Mesendoderm (in vitro differentiated cells): Measurements from ENCODE around the gene COA1.

Experiments
- DNase-seq: peaks from one replicate; pipeline ENCODE4 v3.0.0; 2013
- H2AK5ac ChIP-seq: 2 replicates; pipeline ENCODE4 v1.6.1; 2013; ENCODE audit warnings: low read length, inconsistent platforms
- H2BK120ac ChIP-seq: 2 replicates; pipeline ENCODE4 v1.6.1; 2013; ENCODE audit warnings: low read depth, mild to moderate bottlenecking, low read length, moderate library complexity, mixed read lengths
- H2BK15ac ChIP-seq: replicated peaks from 2 replicates; pipeline ENCODE4 v1.6.1; 2013; ENCODE audit warnings: low read depth, mild to moderate bottlenecking, moderate library complexity
- H2BK5ac ChIP-seq: 2 replicates; pipeline ENCODE4 v1.6.1; 2013; ENCODE audit warnings: low read length, inconsistent platforms
- H3K18ac ChIP-seq: 2 replicates; pipeline ENCODE4 v1.6.1; 2013; ENCODE audit warnings: mild to moderate bottlenecking, low read length, mixed read lengths
- H3K23ac ChIP-seq: one replicate; pipeline ENCODE4 v1.6.1; 2013; ENCODE audit warnings: low read length
- H3K27ac ChIP-seq: 2 replicates; pipeline ENCODE4 v1.5.1; 2013; ENCODE audit warnings: low read depth, mild to moderate bottlenecking, inconsistent platforms, low read length, moderate library complexity
- H3K27me3 ChIP-seq: 2 replicates; pipeline ENCODE4 v1.6.1; 2013; ENCODE audit warnings: low read length, control low read depth, mild to moderate bottlenecking, inconsistent platforms; ENCODE audit not compliant: insufficient read depth, poor library complexity
- H3K36me3 ChIP-seq: 2 replicates; pipeline ENCODE4 v1.6.1; 2013; ENCODE audit warnings: low read length, inconsistent platforms; ENCODE audit not compliant: control insufficient read depth, insufficient read depth
- H3K4ac ChIP-seq: one replicate; pipeline ENCODE4 v1.6.1; 2013; ENCODE audit warnings: low read depth, mild to moderate bottlenecking, low read length, moderate library complexity
- H3K4me1 ChIP-seq: 2 replicates; pipeline ENCODE4 v1.6.1; 2013; ENCODE audit warnings: low read depth, low read length, inconsistent platforms; ENCODE audit not compliant: control insufficient read depth
- H3K4me2 ChIP-seq: 2 replicates; pipeline ENCODE4 v1.6.1; 2013; ENCODE audit warnings: low read length
- H3K4me3 ChIP-seq: 2 replicates; pipeline ENCODE4 v1.5.1; 2013; ENCODE audit warnings: mild to moderate bottlenecking, low read length
- H3K56ac ChIP-seq: one replicate; pipeline ENCODE4 v1.6.1; 2013; ENCODE audit warnings: low read length
- H3K79me1 ChIP-seq: 2 replicates; pipeline ENCODE4 v1.6.1; 2013; ENCODE audit warnings: low read length, inconsistent platforms
- H3K79me2 ChIP-seq: 2 replicates; pipeline ENCODE4 v1.6.1; 2013; ENCODE audit warnings: mild to moderate bottlenecking, low read length; ENCODE audit not compliant: control insufficient read depth, insufficient read depth
- H3K9ac ChIP-seq: 2 replicates; pipeline ENCODE4 v1.6.1; 2013; ENCODE audit warnings: low read length, inconsistent platforms
- H4K5ac ChIP-seq: one replicate; pipeline ENCODE4 v1.6.1; 2013; ENCODE audit warnings: low read length
- H4K8ac ChIP-seq: one replicate; pipeline ENCODE4 v1.6.1; 2013; ENCODE audit warnings: low read depth, mild to moderate bottlenecking, control low read depth, low read length, moderate library complexity
- WGBS: extraction: QIAGEN DNeasy Blood & Tissue Kit; methylation state at CpG from one replicate; pipeline ENCODE4 v1.1.7; 2013; ENCODE audit warnings: low lambda C conversion rate, missing lambda C conversion rate; ENCODE audit not compliant: insufficient coverage; ENCODE audit errors: extremely low coverage; 5-methylcytosine and 5-hydroxymethylcytosine counted together

Gene COA1

GRCh38 chr7:43652364-43652763, 77.0 kb downstream of the COA1 start:
- Histone ChIP-seq H4K5ac (no peak overlapping the region), H3K18ac (no peak overlapping the region), H3K56ac (no peak overlapping the region), H3K23ac (peak overlapping the region; percentile 18), H3K4me1 (peaks cover 8% of the 10 kb centered on the region), H3K79me2 (peaks cover 7% of the 10 kb centered on the region), H2BK120ac (no peak overlapping the region), H3K79me1 (peaks cover 7% of the 10 kb centered on the region), H3K9ac (no peak overlapping the region), H3K27me3 (no peaks in the 10 kb centered on the region), H2BK15ac (no peak overlapping the region), H3K4me3 (no peak overlapping the region), H3K4ac (peak overlapping the region; percentile 7), H2BK5ac (no peak overlapping the region), H3K27ac (no peak overlapping the region), H3K36me3 (no peaks in the 10 kb centered on the region), H3K4me2 (no peak overlapping the region), H2AK5ac (no peak overlapping the region), H4K8ac (no peak overlapping the region)
- no peak for DNase-seq

GRCh38 chr7:43650457-43651052, 78.8 kb downstream of the COA1 start:
- H3K36me3 ChIP-seq: no peaks in the 10 kb centered on the region
- H3K27me3 ChIP-seq: no peaks in the 10 kb centered on the region
- no CpG with 5 or more reads among the region's 9 CpGs for WGBS
- no peak overlapping the region for H3K9ac ChIP-seq
- peaks cover 18% of the 10 kb centered on the region for H3K4me1 ChIP-seq
- H2BK5ac ChIP-seq: peak overlapping the region; percentile 20
- H3K4me2 ChIP-seq: no peak overlapping the region
- no peak overlapping the region for H3K23ac ChIP-seq
- no peak overlapping the region for H2BK15ac ChIP-seq
- H3K18ac ChIP-seq: no peak overlapping the region
- no peak overlapping the region for H2AK5ac ChIP-seq
- peak overlapping the region; percentile 41 for H3K4ac ChIP-seq
- H3K27ac ChIP-seq: peak overlapping the region; percentile 47
- no peak overlapping the region for H3K56ac ChIP-seq
- DNase-seq: peak; percentile 73
- no peak overlapping the region for H2BK120ac ChIP-seq
- no peak overlapping the region for H3K4me3 ChIP-seq
- H4K8ac ChIP-seq: no peak overlapping the region
- H3K79me1 ChIP-seq: peaks cover 2% of the 10 kb centered on the region
- H3K79me2 ChIP-seq: peaks cover 2% of the 10 kb centered on the region
- no peak overlapping the region for H4K5ac ChIP-seq

GRCh38 chr7:43649755-43650274, 79.5 kb downstream of the COA1 start:
- no peak overlapping the region for H3K4ac ChIP-seq
- H3K27me3 ChIP-seq: no peaks in the 10 kb centered on the region
- H2BK15ac ChIP-seq: no peak overlapping the region
- H3K36me3 ChIP-seq: no peaks in the 10 kb centered on the region
- no peak overlapping the region for H3K23ac ChIP-seq
- no CpG with 5 or more reads among the region's 4 CpGs for WGBS
- H2AK5ac ChIP-seq: no peak overlapping the region
- no peak overlapping the region for H3K9ac ChIP-seq
- peak; percentile 65 for DNase-seq
- no peak overlapping the region for H4K5ac ChIP-seq
- peak overlapping the region; percentile 63 for H3K56ac ChIP-seq
- no peak overlapping the region for H2BK120ac ChIP-seq
- no peak overlapping the region for H4K8ac ChIP-seq
- peaks cover 2% of the 10 kb centered on the region for H3K79me1 ChIP-seq
- H3K4me3 ChIP-seq: no peak overlapping the region
- peaks cover 2% of the 10 kb centered on the region for H3K79me2 ChIP-seq
- H2BK5ac ChIP-seq: no peak overlapping the region
- peaks cover 18% of the 10 kb centered on the region for H3K4me1 ChIP-seq
- H3K27ac ChIP-seq: peak overlapping the region; percentile 62
- no peak overlapping the region for H3K18ac ChIP-seq
- H3K4me2 ChIP-seq: no peak overlapping the region

- no peak overlapping the region for H3K4me3 ChIP-seq
- no peak overlapping the region for H3K4me2 ChIP-seq
- no peaks in the 10 kb centered on the region for H3K36me3 ChIP-seq
- peak overlapping the region; percentile 71 for H2BK5ac ChIP-seq
- no peak overlapping the region for H2BK120ac ChIP-seq
- no peaks in the 10 kb centered on the region for H3K27me3 ChIP-seq
- no peak overlapping the region for H4K5ac ChIP-seq
- H2AK5ac ChIP-seq: peak overlapping the region; percentile 7
- peak overlapping the region; percentile 29 for H3K56ac ChIP-seq
- H3K18ac ChIP-seq: no peak overlapping the region
- H3K4me1 ChIP-seq: peaks cover 18% of the 10 kb centered on the region
- H4K8ac ChIP-seq: no peak overlapping the region
- peaks cover 2% of the 10 kb centered on the region for H3K79me1 ChIP-seq
- H2BK15ac ChIP-seq: no peak overlapping the region
- no peak overlapping the region for H3K4ac ChIP-seq
- H3K9ac ChIP-seq: no peak overlapping the region
- peaks cover 2% of the 10 kb centered on the region for H3K79me2 ChIP-seq
- no peak overlapping the region for H3K27ac ChIP-seq
- no peak for DNase-seq
- no peak overlapping the region for H3K23ac ChIP-seq
- WGBS: no CpG with 5 or more reads among the region's 8 CpGs
These were observed 80.6 kb downstream of the COA1 start for GRCh38 chr7:43648473-43649406.

- DNase-seq: peak; percentile 67
- Histone ChIP-seq H3K4me2 (no peak overlapping the region), H3K27ac (peak overlapping the region; percentile 95), H3K9ac (peak overlapping the region; percentile 50), H3K4me1 (peaks cover 18% of the 10 kb centered on the region), H3K27me3 (no peaks in the 10 kb centered on the region), H4K5ac (no peak overlapping the region), H3K4ac (peak overlapping the region; percentile 95), H3K36me3 (peaks cover 1% of the 10 kb centered on the region), H3K4me3 (no peak overlapping the region), H3K56ac (peak overlapping the region; percentile 89), H4K8ac (no peak overlapping the region), H2BK120ac (peak overlapping the region; percentile 2), H3K23ac (no peak overlapping the region), H2BK5ac (peak overlapping the region; percentile 97), H3K79me2 (peaks cover 4% of the 10 kb centered on the region), H3K79me1 (peaks cover 3% of the 10 kb centered on the region), H2BK15ac (no peak overlapping the region), H2AK5ac (peak overlapping the region; percentile 94), H3K18ac (peak overlapping the region; percentile 78)
- WGBS: no CpG with 5 or more reads among the region's 10 CpGs
These were observed 81.5 kb downstream of the COA1 start for GRCh38 chr7:43647673-43648472.
